Kidney (tissue), 14 donors: ENCODE measurements around the gene BNIP1. TPM values are rescaled to one million over a fixed set of nuclear protein-coding genes. Genes with fewer than 3 reads are reported as not detected.

Experiments
- DNase-seq, 5 donors: peaks; one replicate each; pipeline ENCODE4 v3.0.0-alpha.2; 2013 to 2020
- FAIRE-seq: peaks from 2 replicates; lab custom pipeline; 2012; peaks lifted over from hg19 to GRCh38; lab: Jason Lieb, UNC
- H3K27ac ChIP-seq, 2 donors: one replicate each; pipeline ENCODE4 v1.7.0; 2013; ENCODE audit warnings: low read depth in 2 of 2, low read length in 2 of 2, inconsistent platforms in 1 of 2
- H3K27me3 ChIP-seq: one replicate; pipeline ENCODE4 v1.7.1; 2013; ENCODE audit warnings: low read length, inconsistent platforms; ENCODE audit not compliant: control insufficient read depth, insufficient read depth
- H3K36me3 ChIP-seq, 3 donors: one replicate each; pipeline versions ENCODE4 v1.7.0 to v1.7.1; 2013; ENCODE audit warnings: low read length in 3 of 3, control low read depth in 1 of 3, inconsistent platforms in 1 of 3; ENCODE audit not compliant: insufficient read depth in 3 of 3, control insufficient read depth in 2 of 3
- H3K4me1 ChIP-seq, 3 donors: one replicate each; pipeline versions ENCODE4 v1.7.0 to v1.7.1; 2013; ENCODE audit warnings: low read length in 3 of 3, inconsistent platforms in 1 of 3, low read depth in 1 of 3; ENCODE audit not compliant: control insufficient read depth in 2 of 3, insufficient read depth in 2 of 3
- H3K4me3 ChIP-seq, 3 donors: one replicate each; pipeline versions ENCODE4 v1.7.0 to v1.8.1; 2013; ENCODE audit warnings: low read length in 3 of 3, control low read depth in 1 of 3, inconsistent platforms in 1 of 3
- H3K9ac ChIP-seq, 3 donors: one replicate each; pipeline versions ENCODE4 v1.7.0 to v1.7.1; 2013; ENCODE audit warnings: low read length in 3 of 3, control low read depth in 1 of 3, inconsistent platforms in 1 of 3
- H3K9me3 ChIP-seq, 3 donors: one replicate each; pipeline versions ENCODE4 v1.7.0 to v1.7.1; 2013; ENCODE audit warnings: low read length in 3 of 3, control low read depth in 1 of 3, inconsistent platforms in 1 of 3; ENCODE audit not compliant: control insufficient read depth in 2 of 3, insufficient read depth in 1 of 3
- intact Hi-C: fragments of 100-400 bp; cut with DNase I; formaldehyde crosslinking; loops from one replicate; pipeline ENCODE4 v1.11.1; 2022
- polyA plus RNA-seq: library from polyadenylated mRNA; stranded (reverse); fragments of 350-450 nt; fragmentation: Illumina TruSeq; extraction: RNeasy Lipid Tissue Mini Kit (QIAGEN cat#74804); gene quantifications from one replicate; pipeline ENCODE4 v1.2.3, GENCODE V29; 2014; ENCODE audit warnings: low read depth, low replicate concordance; ENCODE audit not compliant: insufficient read depth
- total RNA-seq: library from RNA; stranded (reverse); fragmentation: NEBNext Ultra II Directional; extraction: Animal tissue kit (Norgen Biotek cat#: 25700); gene quantifications from one replicate; pipeline ENCODE4 v1.2.1, GENCODE V29; 2021
- TF ChIP-seq, protein P1 (sequence below): IDR thresholded peaks from 3 replicates; pipeline ENCODE4 v1.5.1; 2012; ENCODE audit warnings: mild to moderate bottlenecking, moderate library complexity, borderline replicate concordance; ENCODE audit not compliant: insufficient read depth; ENCODE audit errors: extremely low read depth
- donor health status: control.
- donor health status: control.
- donor health status: control.
- donor health status: control.
- donor health status: control.
- donor health status: DM: yes; HTN: yes; CAD: no.
- donor health status: Normal renal cell carcinoma (clear cell type).

The BNIP1 gene
- total and polyA plus RNA-seq, 2 donors from 2014 or later: 10.2 to 28.7 TPM

DNA sequence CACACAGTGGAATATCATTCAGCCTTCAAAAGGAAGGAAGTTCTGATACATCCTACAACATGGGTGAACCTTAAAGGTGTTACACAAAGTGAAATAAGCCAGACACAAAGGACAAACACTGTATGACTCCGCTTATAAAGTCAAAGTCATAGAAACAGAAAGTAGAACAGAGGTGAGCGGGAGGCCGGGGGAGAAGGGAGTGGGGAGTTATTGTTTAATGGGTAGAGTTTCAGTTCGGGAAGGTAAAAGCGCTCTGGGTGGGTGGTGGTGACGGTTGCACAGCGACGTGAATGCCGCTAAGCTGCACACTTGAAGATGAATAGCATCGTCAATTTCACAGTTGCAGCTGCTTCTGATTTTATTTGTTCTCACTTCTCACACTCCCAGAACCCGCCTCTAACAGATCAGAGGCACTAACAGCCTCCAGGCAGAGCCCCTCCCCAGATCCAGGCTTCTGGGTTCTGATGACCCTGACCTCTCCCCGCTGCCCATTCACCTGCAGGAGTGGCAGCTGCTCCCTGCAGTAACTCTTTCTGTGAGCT, 34.1 kb downstream of the BNIP1 start:
- intact Hi-C loops: no loop called here
- no peak for FAIRE-seq
- Histone ChIP-seq H3K9me3 (no peaks in the 10 kb centered on the region), H3K27me3 (no peaks in the 10 kb centered on the region), H3K4me1 (no peaks in the 10 kb centered on the region), H3K36me3 (no peaks in the 10 kb centered on the region), H3K4me3 (no peak overlapping the region), H3K9ac (no peak overlapping the region), H3K27ac (no peak overlapping the region)
- TF ChIP-seq, protein P1, sequence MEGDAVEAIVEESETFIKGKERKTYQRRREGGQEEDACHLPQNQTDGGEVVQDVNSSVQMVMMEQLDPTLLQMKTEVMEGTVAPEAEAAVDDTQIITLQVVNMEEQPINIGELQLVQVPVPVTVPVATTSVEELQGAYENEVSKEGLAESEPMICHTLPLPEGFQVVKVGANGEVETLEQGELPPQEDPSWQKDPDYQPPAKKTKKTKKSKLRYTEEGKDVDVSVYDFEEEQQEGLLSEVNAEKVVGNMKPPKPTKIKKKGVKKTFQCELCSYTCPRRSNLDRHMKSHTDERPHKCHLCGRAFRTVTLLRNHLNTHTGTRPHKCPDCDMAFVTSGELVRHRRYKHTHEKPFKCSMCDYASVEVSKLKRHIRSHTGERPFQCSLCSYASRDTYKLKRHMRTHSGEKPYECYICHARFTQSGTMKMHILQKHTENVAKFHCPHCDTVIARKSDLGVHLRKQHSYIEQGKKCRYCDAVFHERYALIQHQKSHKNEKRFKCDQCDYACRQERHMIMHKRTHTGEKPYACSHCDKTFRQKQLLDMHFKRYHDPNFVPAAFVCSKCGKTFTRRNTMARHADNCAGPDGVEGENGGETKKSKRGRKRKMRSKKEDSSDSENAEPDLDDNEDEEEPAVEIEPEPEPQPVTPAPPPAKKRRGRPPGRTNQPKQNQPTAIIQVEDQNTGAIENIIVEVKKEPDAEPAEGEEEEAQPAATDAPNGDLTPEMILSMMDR: no peak
- no peak for DNase-seq

DNA sequence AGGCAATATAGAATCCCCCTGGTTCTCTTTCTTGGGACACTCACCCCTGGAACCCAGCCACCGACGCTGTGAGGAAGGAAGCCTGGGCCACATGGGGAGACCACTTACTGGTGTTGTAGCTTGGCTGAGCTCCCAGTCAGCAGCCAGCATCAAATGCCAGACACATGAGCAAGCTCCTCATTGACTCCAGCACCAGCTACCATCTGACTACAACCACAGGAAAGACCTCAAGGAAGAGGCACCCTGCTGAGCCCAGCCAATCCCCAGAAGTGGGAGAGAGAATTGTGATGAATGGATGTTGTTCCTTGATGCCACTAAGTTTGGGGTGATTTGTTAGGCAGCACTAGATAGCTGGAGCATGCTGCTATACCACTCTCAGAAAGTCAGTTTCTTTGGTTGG, 36.0 kb downstream of the BNIP1 start:
- intact Hi-C loops: no loop called here
- FAIRE-seq: no peak
- DNase-seq: no peak

DNA sequence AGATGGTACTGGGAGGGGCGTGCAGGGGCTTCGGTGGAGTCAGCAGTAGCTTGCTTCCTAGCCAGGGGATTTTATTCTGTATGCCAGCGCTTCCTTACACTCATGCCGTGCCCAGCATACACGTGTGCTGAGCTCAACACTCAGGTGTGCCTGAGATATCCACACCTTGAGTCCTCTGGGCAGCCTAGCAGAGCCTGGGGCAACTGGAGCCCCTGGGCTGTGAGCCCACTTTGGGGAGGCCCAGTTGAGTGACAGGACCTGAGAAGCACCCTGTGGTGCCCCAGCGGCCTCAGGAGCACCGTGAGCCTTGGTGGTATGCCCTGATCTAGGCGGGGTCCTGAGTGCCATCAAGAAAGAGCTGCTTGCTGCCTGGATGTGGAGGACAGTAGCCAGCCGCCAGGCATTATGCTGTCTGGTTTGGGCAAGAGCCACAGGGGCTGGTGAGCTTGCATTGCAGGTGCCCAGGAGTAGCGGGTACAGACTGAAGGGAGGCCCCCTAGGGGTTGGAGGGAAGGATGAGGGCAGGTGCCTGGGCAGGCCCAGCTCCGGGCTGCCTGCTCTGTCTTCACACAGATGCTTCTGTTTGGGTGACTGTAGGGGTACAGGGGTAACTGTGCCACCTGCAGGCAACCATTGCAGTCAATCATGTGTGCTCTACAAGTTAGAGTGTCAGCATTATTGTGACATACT, 42.9 kb downstream of the BNIP1 start:
- no peak for DNase-seq

More for the DNA sequence above, 36.0 kb downstream of the BNIP1 start:
- H3K9me3 ChIP-seq: no peaks in the 10 kb centered on the region
- H3K27me3 ChIP-seq: no peaks in the 10 kb centered on the region
- H3K4me3 ChIP-seq: no peak overlapping the region
- H3K27ac ChIP-seq: no peak overlapping the region
- no peaks in the 10 kb centered on the region for H3K4me1 ChIP-seq
- H3K9ac ChIP-seq: no peak overlapping the region
- TF ChIP-seq, protein P1: no peak
- H3K36me3 ChIP-seq: no peaks in the 10 kb centered on the region

More for the DNA sequence above, 42.9 kb downstream of the BNIP1 start:
- Histone ChIP-seq H3K27ac (no peak overlapping the region), H3K4me3 (no peak overlapping the region), H3K9ac (no peak overlapping the region), H3K36me3 (no peaks in the 10 kb centered on the region), H3K9me3 (no peaks in the 10 kb centered on the region), H3K4me1 (no peaks in the 10 kb centered on the region), H3K27me3 (no peaks in the 10 kb centered on the region)
- intact Hi-C loops: no loop called here
- TF ChIP-seq, protein P1: no peak
- FAIRE-seq: no peak
